K562 (cell line): ENCODE measurements around the gene KLHDC7A.

Experiments used
- CTBP1 ChIP-seq: fragments of 450-650 bp; IDR thresholded peaks from 2 replicates; pipeline ENCODE4 v1.6.1; 2016; ENCODE audit warnings: borderline replicate concordance
- E2F3 ChIP-seq: fragments of 250-450 bp; sonication (Bioruptor Pico); IDR thresholded peaks from 2 replicates; pipeline ENCODE4 v1.4.0; 2020; ENCODE audit warnings: mild to moderate bottlenecking
- ETV6 ChIP-seq, 3 experiments: fragments of 150-350 bp in 1 of 3; sonication (generic) in 1 of 3; formaldehyde crosslinking in 1 of 3; IDR thresholded peaks; 2 replicates each; pipeline versions ENCODE4 v1.6.1 to v1.8.0; 2014 to 2022; ENCODE audit warnings: borderline replicate concordance in 2 of 3, low read depth in 2 of 3, antibody characterized with exemption in 1 of 3, low read length in 1 of 3, mild to moderate bottlenecking in 1 of 3, missing genetic modification reagents in 1 of 3
- ZNF140 ChIP-seq: fragments of 250-450 bp; sonication (Bioruptor Pico); IDR thresholded peaks from 2 replicates; pipeline ENCODE4 v1.8.0; 2021; ENCODE audit warnings: moderate library complexity, mild to moderate bottlenecking, inconsistent platforms
- TF ChIP-seq, protein P1 (sequence below), 3 experiments: IDR thresholded peaks in 2 of 3; conservative IDR thresholded peaks in 1 of 3; 2 replicates each; pipeline ENCODE4 v1.5.1; 2011 to 2012; ENCODE audit warnings: low read length in 3 of 3, mild to moderate bottlenecking in 3 of 3, control low read depth in 2 of 3, improper control_type of control experiment in 1 of 3, inconsistent platforms in 1 of 3, low read depth in 1 of 3, mixed read lengths in 1 of 3, moderate library complexity in 1 of 3; ENCODE audit not compliant: insufficient read depth in 2 of 3
- TF ChIP-seq, protein P2 (sequence below): sonication (generic); formaldehyde crosslinking; IDR thresholded peaks from 2 replicates; pipeline ENCODE4 v1.8.0; 2022; ENCODE audit warnings: mild to moderate bottlenecking, missing genetic modification reagents

DNA sequence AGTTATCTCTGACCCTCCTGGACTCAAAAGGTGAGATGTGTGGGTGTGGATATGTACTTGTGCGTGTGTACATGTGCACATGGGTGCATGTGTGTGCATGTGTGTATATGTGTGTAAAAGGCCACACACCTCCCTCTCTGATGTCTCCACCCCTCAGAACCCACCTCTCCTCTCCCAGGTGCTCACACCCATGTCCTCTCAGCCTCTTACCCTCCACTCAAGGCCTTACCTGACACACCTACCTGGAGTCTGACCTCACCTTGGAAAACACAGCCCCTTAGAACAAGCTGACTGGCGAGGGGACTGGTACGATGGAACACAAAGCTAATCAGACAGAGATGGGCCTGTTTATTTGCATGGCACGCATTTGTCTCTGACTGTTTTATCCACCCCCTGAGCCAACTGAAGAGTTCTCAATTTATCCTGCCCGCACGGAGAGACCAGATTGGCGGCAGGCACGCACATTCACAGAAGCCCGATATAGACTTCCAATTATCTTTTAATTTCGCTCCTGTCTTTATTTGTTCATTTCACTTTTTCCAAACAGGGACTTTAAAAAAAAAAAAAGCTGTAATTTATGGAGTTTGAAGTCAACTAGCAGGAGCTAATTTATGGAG lies 6.1 kb upstream of the KLHDC7A start:
- TF ChIP-seq, protein P1, sequence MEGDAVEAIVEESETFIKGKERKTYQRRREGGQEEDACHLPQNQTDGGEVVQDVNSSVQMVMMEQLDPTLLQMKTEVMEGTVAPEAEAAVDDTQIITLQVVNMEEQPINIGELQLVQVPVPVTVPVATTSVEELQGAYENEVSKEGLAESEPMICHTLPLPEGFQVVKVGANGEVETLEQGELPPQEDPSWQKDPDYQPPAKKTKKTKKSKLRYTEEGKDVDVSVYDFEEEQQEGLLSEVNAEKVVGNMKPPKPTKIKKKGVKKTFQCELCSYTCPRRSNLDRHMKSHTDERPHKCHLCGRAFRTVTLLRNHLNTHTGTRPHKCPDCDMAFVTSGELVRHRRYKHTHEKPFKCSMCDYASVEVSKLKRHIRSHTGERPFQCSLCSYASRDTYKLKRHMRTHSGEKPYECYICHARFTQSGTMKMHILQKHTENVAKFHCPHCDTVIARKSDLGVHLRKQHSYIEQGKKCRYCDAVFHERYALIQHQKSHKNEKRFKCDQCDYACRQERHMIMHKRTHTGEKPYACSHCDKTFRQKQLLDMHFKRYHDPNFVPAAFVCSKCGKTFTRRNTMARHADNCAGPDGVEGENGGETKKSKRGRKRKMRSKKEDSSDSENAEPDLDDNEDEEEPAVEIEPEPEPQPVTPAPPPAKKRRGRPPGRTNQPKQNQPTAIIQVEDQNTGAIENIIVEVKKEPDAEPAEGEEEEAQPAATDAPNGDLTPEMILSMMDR (IDR thresholded peaks at IDR 0.05 in 2 of 3, conservative IDR thresholded peaks at IDR 0.05 in 1 of 3; ENCODE audit: insufficient read depth in 2 of 3, low read depth in 1 of 3, low read length in 3 of 3), result no peak
- TF ChIP-seq ETV6 (IDR thresholded peaks at IDR 0.05; ENCODE audit: borderline replicate concordance in 1 of 2, low read depth in 2 of 2, low read length in 1 of 2) (no peak), ETV6 (CRISPR knock-in tag; IDR thresholded peaks at IDR 0.05; ENCODE audit: borderline replicate concordance) (no peak), CTBP1 (no peak), ZNF140 (CRISPR knock-in tag) (no peak), E2F3 (CRISPR knock-in tag) (no peak)
- TF ChIP-seq, protein P2, sequence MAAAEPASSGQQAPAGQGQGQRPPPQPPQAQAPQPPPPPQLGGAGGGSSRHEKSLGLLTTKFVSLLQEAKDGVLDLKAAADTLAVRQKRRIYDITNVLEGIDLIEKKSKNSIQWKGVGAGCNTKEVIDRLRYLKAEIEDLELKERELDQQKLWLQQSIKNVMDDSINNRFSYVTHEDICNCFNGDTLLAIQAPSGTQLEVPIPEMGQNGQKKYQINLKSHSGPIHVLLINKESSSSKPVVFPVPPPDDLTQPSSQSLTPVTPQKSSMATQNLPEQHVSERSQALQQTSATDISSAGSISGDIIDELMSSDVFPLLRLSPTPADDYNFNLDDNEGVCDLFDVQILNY (CRISPR knock-in tag), result no peak
